Measurements from ENCODE around the gene KCTD1. TPM values are rescaled to one million over a fixed set of nuclear protein-coding genes. Genes with fewer than 3 reads are reported as not detected.

The KCTD1 gene
- total and polyA plus RNA-seq, 8 donors = 4.3 to 16.8 (median 8.1) TPM

DNA sequence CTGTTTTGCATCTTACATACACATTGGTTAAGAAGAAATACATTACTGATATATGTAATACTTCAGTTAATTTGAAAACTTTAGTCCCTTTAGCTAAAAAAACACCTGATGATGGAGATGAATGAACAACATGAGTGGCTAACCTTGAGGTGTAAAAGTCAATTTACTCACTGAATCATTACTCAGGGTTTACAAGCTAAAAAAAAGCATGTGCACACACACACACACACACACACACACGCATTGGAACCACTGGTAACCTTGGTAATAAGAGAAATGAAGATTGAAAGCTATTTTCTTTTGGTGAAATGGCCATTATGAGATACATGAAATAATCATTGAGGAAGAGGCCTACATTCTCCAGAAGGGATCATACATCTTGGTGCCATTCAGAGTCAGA lies 51.8 kb downstream of the KCTD1 start:
- H3K27me3 ChIP-seq = no peaks in the 10 kb centered on the region
- TF ChIP-seq, protein P1, sequence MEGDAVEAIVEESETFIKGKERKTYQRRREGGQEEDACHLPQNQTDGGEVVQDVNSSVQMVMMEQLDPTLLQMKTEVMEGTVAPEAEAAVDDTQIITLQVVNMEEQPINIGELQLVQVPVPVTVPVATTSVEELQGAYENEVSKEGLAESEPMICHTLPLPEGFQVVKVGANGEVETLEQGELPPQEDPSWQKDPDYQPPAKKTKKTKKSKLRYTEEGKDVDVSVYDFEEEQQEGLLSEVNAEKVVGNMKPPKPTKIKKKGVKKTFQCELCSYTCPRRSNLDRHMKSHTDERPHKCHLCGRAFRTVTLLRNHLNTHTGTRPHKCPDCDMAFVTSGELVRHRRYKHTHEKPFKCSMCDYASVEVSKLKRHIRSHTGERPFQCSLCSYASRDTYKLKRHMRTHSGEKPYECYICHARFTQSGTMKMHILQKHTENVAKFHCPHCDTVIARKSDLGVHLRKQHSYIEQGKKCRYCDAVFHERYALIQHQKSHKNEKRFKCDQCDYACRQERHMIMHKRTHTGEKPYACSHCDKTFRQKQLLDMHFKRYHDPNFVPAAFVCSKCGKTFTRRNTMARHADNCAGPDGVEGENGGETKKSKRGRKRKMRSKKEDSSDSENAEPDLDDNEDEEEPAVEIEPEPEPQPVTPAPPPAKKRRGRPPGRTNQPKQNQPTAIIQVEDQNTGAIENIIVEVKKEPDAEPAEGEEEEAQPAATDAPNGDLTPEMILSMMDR (IDR thresholded peaks at IDR 0.05) = no peak
- H3K4me3 ChIP-seq = no peak overlapping the region
- WGBS, 2 donors = 84 to 90% methylated on average over 1 of the region's 1 CpG
- no peak for FAIRE-seq
- no peak for ATAC-seq
- no peak for DNase-seq
- intact Hi-C loops (cut with DNase I) = no loop called here
- H3K36me3 ChIP-seq = no peaks in the 10 kb centered on the region
- no peaks in the 10 kb centered on the region for H3K4me1 ChIP-seq
- no peak overlapping the region for H3K27ac ChIP-seq
- no peaks in the 10 kb centered on the region for H3K9me3 ChIP-seq

DNA sequence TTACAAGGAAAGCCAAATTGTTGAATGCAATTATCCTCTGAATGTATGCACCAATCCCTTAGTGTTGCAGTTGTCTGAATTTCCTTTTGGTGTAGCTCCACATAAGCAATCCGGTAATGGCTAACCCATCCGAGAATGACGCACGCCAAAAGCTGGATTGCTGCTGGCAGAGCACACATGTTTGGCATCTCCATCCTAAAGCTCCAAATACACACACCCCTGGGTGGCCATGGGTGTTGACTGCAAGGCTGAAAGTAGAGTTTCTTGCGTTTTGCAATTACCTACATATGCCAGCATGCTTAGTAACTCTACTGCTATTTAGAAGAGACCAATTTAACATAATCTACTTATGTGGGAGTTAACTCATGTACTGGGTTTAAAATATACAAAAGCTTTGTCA lies 53.1 kb downstream of the KCTD1 start:
- TF ChIP-seq, protein P1 (IDR thresholded peaks at IDR 0.05) = no peak
- no peaks in the 10 kb centered on the region for H3K36me3 ChIP-seq
- no peak overlapping the region for H3K4me3 ChIP-seq
- no peak for ATAC-seq
- H3K27me3 ChIP-seq = no peaks in the 10 kb centered on the region
- WGBS, 2 donors = 95 to 98% methylated on average over 5 of the region's 5 CpGs
- no peak for FAIRE-seq
- H3K27ac ChIP-seq = no peak overlapping the region
- no peak for DNase-seq
- H3K9me3 ChIP-seq = no peaks in the 10 kb centered on the region
- H3K4me1 ChIP-seq = no peaks in the 10 kb centered on the region
- intact Hi-C loops (cut with DNase I) = no loop called here

DNA sequence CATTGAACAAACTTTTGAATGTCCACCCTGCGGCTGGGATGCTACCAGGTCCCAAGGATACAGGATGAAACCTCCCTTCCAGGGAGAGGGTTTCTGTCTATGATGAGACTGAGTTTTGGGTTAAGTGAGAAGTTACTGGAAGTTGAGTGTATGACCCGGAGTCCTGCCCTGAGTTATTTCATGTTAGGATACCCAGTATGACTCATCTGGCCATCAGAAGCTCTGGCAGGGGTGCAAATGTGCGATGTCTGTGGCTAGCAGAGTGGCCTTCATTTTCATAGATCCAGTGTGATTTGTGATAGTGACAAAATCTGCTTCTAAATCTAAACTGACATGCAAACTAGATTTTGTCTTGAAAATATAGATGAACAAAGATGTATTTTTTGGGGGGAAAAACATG lies 55.3 kb downstream of the KCTD1 start:
- TF ChIP-seq, protein P1 (IDR thresholded peaks at IDR 0.05) = no peak
- H3K27ac ChIP-seq = no peak overlapping the region
- no peaks in the 10 kb centered on the region for H3K4me1 ChIP-seq
- ATAC-seq (no peak), DNase-seq (no peak), FAIRE-seq (no peak)
- no peaks in the 10 kb centered on the region for H3K27me3 ChIP-seq
- intact Hi-C loops (cut with DNase I) = no loop called here
- no peak overlapping the region for H3K4me3 ChIP-seq
- no peaks in the 10 kb centered on the region for H3K9me3 ChIP-seq
- 91 to 96% methylated on average over 3 of the region's 3 CpGs for WGBS, 2 donors
- no peaks in the 10 kb centered on the region for H3K36me3 ChIP-seq

DNA sequence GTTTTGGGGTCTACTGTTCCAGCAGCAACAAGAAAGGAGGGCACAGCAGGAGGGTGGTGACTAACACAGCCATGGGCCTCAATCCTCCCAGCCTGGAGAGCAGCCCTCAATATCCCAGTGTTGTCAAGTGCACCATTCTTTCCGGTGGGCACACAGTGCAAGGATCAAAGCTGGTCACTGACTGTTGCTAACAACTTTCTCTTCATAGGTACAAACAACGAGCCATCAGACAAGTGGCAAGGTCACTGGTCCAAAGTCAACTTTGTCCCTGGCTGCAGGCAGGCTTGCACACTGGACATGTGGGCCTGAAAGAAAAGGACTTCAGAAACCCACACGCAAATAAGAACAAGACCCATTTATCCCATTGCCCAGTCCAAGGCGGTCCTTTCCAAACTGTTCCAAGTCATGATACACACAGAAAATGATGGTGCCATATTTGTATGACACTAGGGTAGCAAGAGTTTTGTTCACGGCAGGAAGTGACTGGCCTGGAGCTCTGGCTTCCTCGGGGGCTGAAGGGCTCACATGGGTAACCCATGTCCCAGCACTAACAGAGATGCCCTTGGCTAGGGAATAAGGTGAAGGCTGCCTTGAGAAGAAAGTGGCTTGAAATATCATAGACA lies 57.0 kb downstream of the KCTD1 start:
- DNase-seq = no peak
- Histone ChIP-seq H3K9me3 (no peaks in the 10 kb centered on the region), H3K36me3 (no peaks in the 10 kb centered on the region), H3K4me3 (no peak overlapping the region), H3K27ac (no peak overlapping the region), H3K27me3 (no peaks in the 10 kb centered on the region), H3K4me1 (no peaks in the 10 kb centered on the region)
- no peak for ATAC-seq
- 89 to 93% methylated on average over 6 of the region's 6 CpGs for WGBS, 2 donors
- no peak for FAIRE-seq
- TF ChIP-seq, protein P1 (IDR thresholded peaks at IDR 0.05) = no peak
- intact Hi-C loops (cut with DNase I) = no loop called here

DNA sequence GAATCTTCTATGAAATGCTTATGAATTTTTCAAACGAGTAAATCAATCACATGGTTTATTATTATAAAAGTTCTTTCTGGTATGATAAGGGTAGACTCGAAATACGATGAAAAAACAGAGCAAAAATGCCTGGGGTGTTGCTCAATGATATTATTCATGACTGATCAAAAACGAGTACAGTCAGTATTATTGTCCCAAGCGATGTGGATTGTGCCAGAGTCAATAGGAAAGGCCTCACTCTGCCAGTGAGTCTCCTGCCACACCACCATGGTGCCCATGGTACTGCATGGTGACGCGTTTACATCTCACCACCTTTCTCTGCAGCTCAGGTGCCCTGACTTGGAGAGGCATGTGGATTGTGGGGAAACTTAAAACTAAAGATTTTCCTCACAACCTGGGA lies 58.5 kb downstream of the KCTD1 start:
- H3K27me3 ChIP-seq = no peaks in the 10 kb centered on the region
- TF ChIP-seq, protein P1 (IDR thresholded peaks at IDR 0.05) = no peak
- ATAC-seq (peak in 3 of 4 donors; percentile 38 to 75 (median 51)), DNase-seq (no peak), FAIRE-seq (no peak)
- H3K27ac ChIP-seq = no peak overlapping the region
- no peaks in the 10 kb centered on the region for H3K36me3 ChIP-seq
- 71% methylated on average over 7 of the region's 7 CpGs for WGBS, 2 donors
- H3K4me3 ChIP-seq = no peak overlapping the region
- no peaks in the 10 kb centered on the region for H3K4me1 ChIP-seq
- intact Hi-C loops (cut with DNase I) = loop anchor here in 1 of 3 donors (10.0 kb wide), 1 partner anchor 55 kb away; the partner anchor contains the start of gene KCTD1
- no peaks in the 10 kb centered on the region for H3K9me3 ChIP-seq

Data from pancreas (tissue), 10 donors.